Testis (tissue), 3 donors: Measurements from ENCODE around the gene DNM3. TPM values are rescaled to one million over a fixed set of nuclear protein-coding genes. Genes with fewer than 3 reads are reported as not detected.

ENCODE experiments used
- DNase-seq: peaks from one replicate; pipeline ENCODE4 v3.0.0-alpha.2; 2019
- H3K27ac ChIP-seq, 2 donors: fragments of 200-600 bp; sonication (generic); one replicate each; pipeline ENCODE4 v1.5.1; 2019
- H3K27me3 ChIP-seq: fragments of 200-600 bp; sonication (generic); one replicate; pipeline ENCODE4 v1.5.1; 2019
- H3K36me3 ChIP-seq: fragments of 200-600 bp; sonication (generic); one replicate; pipeline ENCODE4 v1.5.1; 2017; ENCODE audit warnings: low read depth; ENCODE audit errors: missing control alignments
- H3K4me1 ChIP-seq: fragments of 200-600 bp; sonication (generic); one replicate; pipeline ENCODE4 v1.5.1; 2019
- H3K4me3 ChIP-seq, 2 donors: fragments of 200-600 bp; sonication (generic); one replicate each; pipeline ENCODE4 v1.5.1; 2017 to 2019
- H3K9me3 ChIP-seq: fragments of 200-600 bp; sonication (generic); one replicate; pipeline ENCODE4 v1.5.1; 2017
- CTCF ChIP-seq, 3 experiments: fragments of 450-650 bp in 2 of 3; fragments of 200-600 bp in 1 of 3; sonication (generic) in 1 of 3; IDR thresholded peaks; one replicate each; pipeline ENCODE4 v1.5.1; 2016 to 2019; ENCODE audit warnings: antibody characterized with exemption in 3 of 3, mild to moderate bottlenecking in 2 of 3, moderate library complexity in 1 of 3
- POLR2A ChIP-seq: fragments of 450-650 bp; IDR thresholded peaks from one replicate; pipeline ENCODE4 v1.6.1; 2017; ENCODE audit warnings: antibody characterized with exemption, mild to moderate bottlenecking, moderate library complexity
- WGBS, 2 donors: methylation state at CpG; one replicate each; pipeline ENCODE4 v1.1.5; 2018; 5-methylcytosine and 5-hydroxymethylcytosine counted together
- intact Hi-C: fragments of 100-400 bp; cut with DNase I; formaldehyde crosslinking; loops from one replicate; pipeline ENCODE4 v1.15.1; 2023; ENCODE audit warnings: low total_unique reads
- polyA plus RNA-seq: library from polyadenylated mRNA; stranded (reverse); fragments of 350-450 nt; fragmentation: Illumina TruSeq; extraction: RNeasy Lipid Tissue Mini Kit (QIAGEN cat#74804); gene quantifications from one replicate; pipeline ENCODE4 v1.2.3, GENCODE V29; 2014; ENCODE audit warnings: low read depth, low replicate concordance; ENCODE audit not compliant: insufficient read depth
- total RNA-seq, 2 donors: library from RNA; depleted of rRNA; stranded (reverse); fragments of >200 nt; gene quantifications; one replicate each; pipeline ENCODE4 v1.2.3, GENCODE V29; 2016

Gene DNM3
- total and polyA plus RNA-seq, 3 donors from 2014 or later = 4.9 to 10.2 (median 8.4) TPM

- Histone ChIP-seq H3K27me3 (no peaks in the 10 kb centered on the region), H3K4me3 (no peak overlapping the region), H3K4me1 (peaks cover 44% of the 10 kb centered on the region), H3K9me3 (no peaks in the 10 kb centered on the region), H3K27ac (peak overlapping the region; percentile 1 to 46), H3K36me3 (no peaks in the 10 kb centered on the region)
- no peak for DNase-seq
- no peak for TF ChIP-seq CTCF (IDR thresholded peaks at IDR 0.05)
- TF ChIP-seq POLR2A = no peak
- intact Hi-C loops = no loop called here
- 50 to 62% methylated on average over 1 of the region's 1 CpG for WGBS, 2 donors
Observed at GRCh38 chr1:172402878-172403569, 561.7 kb downstream of the DNM3 start.

GRCh38 chr1:172404121-172404520 is 562.8 kb downstream of the DNM3 start:
- Histone ChIP-seq H3K27me3 (no peaks in the 10 kb centered on the region), H3K36me3 (no peaks in the 10 kb centered on the region), H3K4me1 (peaks cover 38% of the 10 kb centered on the region), H3K4me3 (no peak overlapping the region), H3K9me3 (no peaks in the 10 kb centered on the region), H3K27ac (no peak overlapping the region)
- intact Hi-C loops = no loop called here
- no peak for DNase-seq
- TF ChIP-seq POLR2A (no peak), CTCF (IDR thresholded peaks at IDR 0.05) (no peak)

- no peak for TF ChIP-seq CTCF (IDR thresholded peaks at IDR 0.05)
- no peak for TF ChIP-seq POLR2A
- no peaks in the 10 kb centered on the region for H3K9me3 ChIP-seq
- no peak for DNase-seq
- no peak overlapping the region for H3K4me3 ChIP-seq
- no peak overlapping the region for H3K27ac ChIP-seq
- H3K36me3 ChIP-seq = no peaks in the 10 kb centered on the region
- intact Hi-C loops = no loop called here
- H3K27me3 ChIP-seq = no peaks in the 10 kb centered on the region
- H3K4me1 ChIP-seq = peaks cover 26% of the 10 kb centered on the region
Observed at GRCh38 chr1:172405912-172406311, 564.6 kb downstream of the DNM3 start.

- TF ChIP-seq POLR2A = no peak
Observed at GRCh38 chr1:172406968-172407367, 565.7 kb downstream of the DNM3 start.

GRCh38 chr1:172408958-172409357 is 567.7 kb downstream of the DNM3 start:
- TF ChIP-seq POLR2A (no peak), CTCF (IDR thresholded peaks at IDR 0.05) (no peak)
- DNase-seq = no peak
- no peak overlapping the region for H3K4me3 ChIP-seq
- no peak overlapping the region for H3K27ac ChIP-seq
- no peaks in the 10 kb centered on the region for H3K9me3 ChIP-seq
- 86 to 100% methylated on average over 1 of the region's 1 CpG for WGBS, 2 donors
- no peaks in the 10 kb centered on the region for H3K27me3 ChIP-seq
- no peaks in the 10 kb centered on the region for H3K36me3 ChIP-seq
- H3K4me1 ChIP-seq = peaks cover 3% of the 10 kb centered on the region
- intact Hi-C loops = no loop called here

More at GRCh38 chr1:172406968-172407367, 565.7 kb downstream of the DNM3 start:
- Histone ChIP-seq H3K4me1 (peaks cover 16% of the 10 kb centered on the region), H3K4me3 (no peak overlapping the region), H3K27me3 (no peaks in the 10 kb centered on the region), H3K9me3 (no peaks in the 10 kb centered on the region), H3K36me3 (no peaks in the 10 kb centered on the region), H3K27ac (no peak overlapping the region)
- intact Hi-C loops = no loop called here
- 86 to 91% methylated on average over 1 of the region's 1 CpG for whole genome bisulfite sequencing, 2 donors
- no peak for DNase-seq
